HUES6 (cell line): ENCODE results near the gene ANKH.
"Not testable (repeated sequence)": the region's sequence is repeated elsewhere in the genome, so short reads cannot be mapped to it uniquely, and the experiment has no call there.

Source experiments
- H3K27ac ChIP-seq: 2 replicates; pipeline ENCODE4 v1.7.0; 2013; ENCODE audit warnings: low read depth, mild to moderate bottlenecking, low read length, inconsistent platforms
- H3K27me3 ChIP-seq: 2 replicates; pipeline ENCODE4 v1.6.1; 2013; ENCODE audit warnings: low read length; ENCODE audit not compliant: control insufficient read depth, insufficient read depth
- H3K36me3 ChIP-seq: 2 replicates; pipeline ENCODE4 v1.6.1; 2013; ENCODE audit warnings: low read length; ENCODE audit not compliant: control insufficient read depth, insufficient read depth
- H3K4me1 ChIP-seq: 2 replicates; pipeline ENCODE4 v1.6.1; 2013; ENCODE audit warnings: low read length; ENCODE audit not compliant: control insufficient read depth, insufficient read depth
- H3K4me3 ChIP-seq: 2 replicates; pipeline ENCODE4 v1.5.1; 2013; ENCODE audit warnings: low read depth, low read length
- H3K9ac ChIP-seq: one replicate; pipeline ENCODE4 v1.6.1; 2013; ENCODE audit warnings: mild to moderate bottlenecking, low read length
- H3K9me3 ChIP-seq: 2 replicates; pipeline ENCODE4 v1.6.1; 2013; ENCODE audit warnings: low read depth, low read length; ENCODE audit not compliant: control insufficient read depth, insufficient read depth

The ANKH gene

DNA sequence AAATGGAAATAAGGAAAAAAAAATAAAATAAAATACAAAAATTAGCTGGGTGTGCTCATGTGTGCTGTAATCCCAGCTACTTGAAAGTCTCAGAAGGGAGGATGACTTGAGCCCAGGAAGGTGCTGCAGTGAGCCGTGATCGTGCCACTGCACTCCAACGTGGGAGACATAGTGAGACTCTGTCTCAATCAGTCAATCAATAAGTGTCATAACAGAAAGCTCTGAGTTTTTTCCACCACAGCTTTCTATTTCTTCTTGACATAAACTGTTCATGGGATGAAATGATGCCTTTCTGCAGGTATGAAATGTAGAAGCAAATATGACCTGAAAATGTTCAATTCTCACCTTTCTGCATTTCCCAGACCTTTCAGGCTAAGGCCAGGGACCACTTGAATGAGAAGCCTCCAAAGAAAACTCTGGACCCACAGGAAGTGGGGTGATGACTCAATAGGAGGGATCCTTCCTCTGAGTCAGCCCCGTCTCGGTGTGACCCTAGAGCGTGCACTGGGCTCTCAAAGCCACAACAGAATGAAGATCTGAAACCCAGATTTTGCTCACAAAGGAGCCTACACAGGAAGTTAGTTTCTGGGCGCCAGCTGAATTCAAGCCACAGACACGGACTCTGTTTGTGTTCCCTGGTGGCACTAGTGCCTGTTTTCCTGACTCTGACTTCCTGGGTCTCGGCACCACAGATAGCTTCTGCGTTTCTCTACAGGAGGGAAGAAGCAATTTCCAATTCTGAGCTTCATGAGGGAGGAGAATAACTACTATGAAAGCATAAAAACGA is 62.0 kb downstream of the ANKH start:
- Histone ChIP-seq H3K36me3 (no peaks in the 10 kb centered on the region), H3K4me1 (no peaks in the 10 kb centered on the region; the same call in 1 of the 2 replicates), H3K27me3 (no peaks in the 10 kb centered on the region), H3K4me3 (no peak overlapping the region), H3K27ac (no peak overlapping the region), H3K9ac (no peak overlapping the region), H3K9me3 (no peaks in the 10 kb centered on the region)

DNA sequence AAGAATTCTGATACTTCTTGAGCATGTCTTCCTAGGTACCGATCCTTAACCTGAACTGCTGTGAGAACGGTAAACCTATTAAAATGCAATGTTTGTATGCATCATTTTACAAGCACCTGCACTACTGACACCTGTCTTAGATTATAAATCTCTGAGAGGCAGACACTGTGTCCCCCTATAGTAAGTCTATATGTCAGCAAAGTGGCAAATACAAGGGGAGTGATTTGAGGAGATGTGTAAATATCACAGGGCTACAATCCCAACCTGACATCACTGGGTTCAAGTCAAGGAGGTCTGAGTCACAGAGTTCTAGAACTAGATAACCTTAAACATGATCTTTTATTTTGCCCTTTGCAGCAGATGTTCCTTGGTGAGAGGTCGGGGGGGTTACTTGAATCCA is 64.1 kb downstream of the ANKH start:
- Histone ChIP-seq H3K4me1 (no peaks in the 10 kb centered on the region; the same call in 1 of the 2 replicates), H3K27ac (no peak overlapping the region), H3K4me3 (no peak overlapping the region), H3K9me3 (no peaks in the 10 kb centered on the region), H3K36me3 (no peaks in the 10 kb centered on the region), H3K27me3 (no peaks in the 10 kb centered on the region), H3K9ac (no peak overlapping the region)

DNA sequence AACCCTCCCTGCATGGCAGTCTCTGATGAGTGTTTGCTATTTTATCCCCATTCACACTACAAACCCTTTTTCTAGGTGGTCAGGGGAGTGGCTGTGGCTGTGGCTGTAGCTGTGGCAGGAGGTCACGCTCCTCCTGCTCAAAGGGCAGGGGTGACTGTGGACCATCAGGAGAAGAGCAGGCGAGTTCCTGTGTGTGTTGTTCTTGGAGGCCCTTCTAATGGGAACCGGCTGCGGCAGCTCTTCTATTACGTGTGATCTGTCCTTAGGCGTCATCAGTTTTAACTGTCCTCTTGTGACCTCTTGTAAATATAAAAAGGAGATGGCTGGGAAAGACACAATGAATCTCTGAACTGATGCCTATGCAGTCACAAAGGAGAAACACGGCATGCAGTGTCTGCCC is 65.1 kb downstream of the ANKH start:
- Histone ChIP-seq H3K9ac (no peak overlapping the region), H3K27me3 (no peaks in the 10 kb centered on the region), H3K9me3 (no peaks in the 10 kb centered on the region), H3K4me1 (no peaks in the 10 kb centered on the region; the same call in 1 of the 2 replicates), H3K27ac (no peak overlapping the region), H3K36me3 (no peaks in the 10 kb centered on the region), H3K4me3 (no peak overlapping the region)

DNA sequence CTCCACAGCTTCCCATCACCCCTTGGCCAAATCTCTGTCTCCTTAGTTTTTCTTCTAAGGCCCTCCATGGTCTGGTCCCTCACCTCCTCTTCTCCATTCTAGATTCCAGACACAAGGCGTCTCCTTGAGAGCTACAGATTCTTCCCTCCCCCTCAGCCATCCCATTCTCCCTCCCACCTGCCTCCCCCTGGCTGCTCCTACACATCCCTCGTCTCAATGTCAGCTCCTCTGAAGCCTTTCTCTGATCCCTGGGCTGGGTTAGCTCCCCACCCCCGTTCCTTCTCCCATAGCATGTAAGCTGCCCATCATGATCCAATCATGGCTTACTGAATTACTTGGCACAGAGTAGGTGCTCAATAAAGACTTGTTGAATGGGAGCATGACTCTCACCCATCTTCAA is 69.0 kb downstream of the ANKH start:
- no peaks in the 10 kb centered on the region for H3K9me3 ChIP-seq

DNA sequence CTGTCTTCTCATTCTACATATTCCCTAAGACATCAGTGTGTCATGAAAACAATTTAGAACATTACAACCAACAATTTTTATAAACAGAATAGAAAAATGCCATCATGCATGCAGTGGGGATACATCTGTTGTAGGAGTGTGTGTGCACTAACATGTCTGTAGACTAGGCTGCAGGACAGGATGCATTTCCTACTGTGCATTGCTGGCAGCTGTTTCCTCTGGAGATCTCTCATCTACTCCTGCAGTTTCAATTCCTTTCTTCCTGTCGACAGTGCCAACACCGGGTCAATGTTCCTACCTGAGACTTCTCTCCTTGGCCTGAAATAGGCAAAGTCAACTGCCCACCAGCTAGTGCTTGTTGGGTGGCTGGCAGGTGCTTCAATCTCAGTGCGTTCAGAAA is 69.8 kb downstream of the ANKH start:
- H3K9ac ChIP-seq, result no peak overlapping the region
- H3K9me3 ChIP-seq, result no peaks in the 10 kb centered on the region
- no peak overlapping the region for H3K4me3 ChIP-seq
- no peak overlapping the region for H3K27ac ChIP-seq
- H3K36me3 ChIP-seq, result no peaks in the 10 kb centered on the region
- H3K4me1 ChIP-seq, result no peaks in the 10 kb centered on the region
- no peaks in the 10 kb centered on the region for H3K27me3 ChIP-seq

More for the DNA sequence above, 69.0 kb downstream of the ANKH start:
- H3K4me1 ChIP-seq, result no peaks in the 10 kb centered on the region
- H3K36me3 ChIP-seq, result no peaks in the 10 kb centered on the region
- no peak overlapping the region for H3K4me3 ChIP-seq
- H3K27me3 ChIP-seq, result no peaks in the 10 kb centered on the region
- H3K9ac ChIP-seq, result no peak overlapping the region
- no peak overlapping the region for H3K27ac ChIP-seq

DNA sequence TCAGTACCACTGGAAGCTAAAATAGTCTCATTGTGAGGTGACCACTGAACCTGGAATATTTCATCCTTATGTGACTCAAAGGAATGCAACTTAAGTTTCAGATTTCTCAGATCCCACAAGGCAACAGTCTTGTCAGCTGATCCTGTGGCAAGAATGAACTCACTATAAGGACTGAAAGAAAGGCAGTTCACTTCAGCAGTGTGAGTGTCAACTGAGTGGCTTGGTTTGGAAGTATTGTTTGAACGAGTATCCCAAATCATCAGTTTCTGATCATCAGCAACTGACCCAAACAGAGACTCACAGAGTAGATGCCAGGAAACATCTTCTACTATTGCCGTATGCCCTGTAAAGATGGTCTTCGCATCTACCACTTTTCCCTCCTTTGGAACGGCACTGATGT is 74.2 kb downstream of the ANKH start:
- H3K27ac ChIP-seq, H3K9ac ChIP-seq, H3K4me3 ChIP-seq, H3K4me1 ChIP-seq, H3K27me3 ChIP-seq, H3K9me3 ChIP-seq, H3K36me3 ChIP-seq: not testable (repeated sequence)

DNA sequence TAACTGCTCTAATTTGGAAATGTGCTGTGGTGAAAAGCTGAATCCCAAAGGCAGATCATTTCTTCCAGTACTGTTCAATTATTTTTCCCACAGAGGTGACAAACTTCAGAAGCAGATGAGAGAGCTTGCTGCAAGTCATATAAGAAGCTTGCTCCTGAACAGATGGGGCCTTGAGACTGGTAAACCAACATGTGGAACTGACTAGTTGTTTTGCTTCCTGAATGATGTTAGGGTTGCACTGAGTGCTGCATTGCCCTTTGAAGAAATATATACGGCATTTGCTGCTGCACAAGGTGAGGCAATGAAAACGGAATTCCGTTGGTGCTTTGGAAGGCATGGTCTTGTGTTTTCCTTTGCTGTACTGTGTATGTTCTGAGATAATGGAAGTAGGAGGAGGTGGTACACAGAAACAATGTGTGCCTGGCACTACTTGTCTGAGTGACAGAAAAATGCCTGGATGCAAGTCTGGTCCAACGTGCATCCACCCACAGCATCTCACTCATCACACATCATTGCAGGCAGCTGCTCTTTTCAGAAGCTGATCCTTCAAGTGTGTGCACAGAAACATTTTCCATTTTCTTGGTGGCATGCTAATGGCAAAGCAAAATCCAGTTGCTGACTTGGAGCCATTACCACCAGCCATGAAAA is 76.9 kb downstream of the ANKH start:
- H3K9ac ChIP-seq, result no peak overlapping the region
- no peaks in the 10 kb centered on the region for H3K36me3 ChIP-seq
- H3K27me3 ChIP-seq, result no peaks in the 10 kb centered on the region
- H3K27ac ChIP-seq, result no peak overlapping the region
- no peaks in the 10 kb centered on the region for H3K9me3 ChIP-seq
- H3K4me3 ChIP-seq, result no peak overlapping the region
- H3K4me1 ChIP-seq, result no peaks in the 10 kb centered on the region

DNA sequence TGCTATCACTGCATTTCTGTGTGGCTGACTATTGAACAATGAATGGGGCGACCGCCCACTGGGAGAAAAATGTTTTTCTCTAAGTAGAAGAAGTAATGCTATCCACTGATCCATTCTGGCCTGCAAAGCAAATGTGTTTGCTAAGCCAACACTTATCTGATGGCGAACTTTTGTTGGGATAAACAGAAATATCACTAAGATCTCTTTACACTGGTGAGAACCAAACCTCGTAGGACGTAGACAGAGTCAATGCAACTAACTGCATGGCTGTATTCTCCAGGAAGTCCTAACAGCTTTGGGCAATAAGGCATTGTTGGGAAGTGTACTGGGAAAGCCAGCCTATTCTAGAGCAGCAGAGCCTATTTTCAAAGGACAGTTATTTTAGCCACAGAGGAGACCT is 77.7 kb downstream of the ANKH start:
- H3K9me3 ChIP-seq, result no peaks in the 10 kb centered on the region
- H3K36me3 ChIP-seq, result no peaks in the 10 kb centered on the region
- H3K4me1 ChIP-seq, result no peaks in the 10 kb centered on the region
- H3K27ac ChIP-seq, result no peak overlapping the region
- H3K4me3 ChIP-seq, result no peak overlapping the region
- H3K27me3 ChIP-seq, result no peaks in the 10 kb centered on the region
- no peak overlapping the region for H3K9ac ChIP-seq

DNA sequence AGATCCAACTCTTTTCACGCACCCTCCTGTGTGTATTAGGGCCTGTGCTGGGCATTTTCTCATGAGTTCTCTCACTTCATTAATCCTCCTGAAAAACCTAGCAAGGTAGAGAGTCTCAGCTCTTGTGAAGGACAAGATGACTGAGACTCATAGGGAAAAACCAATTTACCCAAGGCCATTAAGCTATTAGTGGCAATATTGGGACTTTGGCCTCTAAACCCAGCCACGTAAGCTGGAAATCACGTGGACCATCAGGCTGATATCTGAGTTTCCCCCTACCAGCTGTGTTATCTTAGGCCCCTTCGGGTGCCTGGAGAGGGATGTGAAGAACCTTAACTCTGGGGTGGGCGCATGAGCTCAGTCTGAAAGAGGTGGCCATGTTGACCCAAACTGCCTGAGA is 80.7 kb downstream of the ANKH start:
- Histone ChIP-seq H3K9me3 (no peaks in the 10 kb centered on the region), H3K36me3 (no peaks in the 10 kb centered on the region), H3K4me3 (no peak overlapping the region), H3K27me3 (no peaks in the 10 kb centered on the region), H3K9ac (no peak overlapping the region), H3K27ac (no peak overlapping the region), H3K4me1 (no peaks in the 10 kb centered on the region)

DNA sequence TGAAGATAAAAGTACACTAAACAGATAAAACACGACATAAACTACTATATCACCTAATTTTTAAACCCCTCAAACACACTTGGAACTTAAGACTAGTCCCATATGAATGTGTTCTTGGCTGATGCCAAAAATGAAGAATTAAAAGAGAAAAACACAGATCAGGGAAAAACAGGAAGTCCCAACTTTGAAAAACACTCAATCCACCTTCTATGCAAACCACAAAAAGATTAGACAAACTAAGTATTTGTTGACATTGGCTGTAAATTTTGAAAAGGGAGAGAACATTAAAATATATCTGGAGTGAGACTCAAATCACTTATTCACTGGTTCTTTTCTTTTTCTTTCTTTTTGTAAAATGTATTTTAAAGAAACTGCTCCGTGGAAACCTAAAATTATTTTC is 81.4 kb downstream of the ANKH start:
- no peak overlapping the region for H3K27ac ChIP-seq
- no peak overlapping the region for H3K9ac ChIP-seq
- no peaks in the 10 kb centered on the region for H3K36me3 ChIP-seq
- H3K4me3 ChIP-seq, result no peak overlapping the region
- no peaks in the 10 kb centered on the region for H3K27me3 ChIP-seq
- no peaks in the 10 kb centered on the region for H3K4me1 ChIP-seq
- peaks cover 2% of the 10 kb centered on the region; the same call in 1 of the 2 replicates for H3K9me3 ChIP-seq

DNA sequence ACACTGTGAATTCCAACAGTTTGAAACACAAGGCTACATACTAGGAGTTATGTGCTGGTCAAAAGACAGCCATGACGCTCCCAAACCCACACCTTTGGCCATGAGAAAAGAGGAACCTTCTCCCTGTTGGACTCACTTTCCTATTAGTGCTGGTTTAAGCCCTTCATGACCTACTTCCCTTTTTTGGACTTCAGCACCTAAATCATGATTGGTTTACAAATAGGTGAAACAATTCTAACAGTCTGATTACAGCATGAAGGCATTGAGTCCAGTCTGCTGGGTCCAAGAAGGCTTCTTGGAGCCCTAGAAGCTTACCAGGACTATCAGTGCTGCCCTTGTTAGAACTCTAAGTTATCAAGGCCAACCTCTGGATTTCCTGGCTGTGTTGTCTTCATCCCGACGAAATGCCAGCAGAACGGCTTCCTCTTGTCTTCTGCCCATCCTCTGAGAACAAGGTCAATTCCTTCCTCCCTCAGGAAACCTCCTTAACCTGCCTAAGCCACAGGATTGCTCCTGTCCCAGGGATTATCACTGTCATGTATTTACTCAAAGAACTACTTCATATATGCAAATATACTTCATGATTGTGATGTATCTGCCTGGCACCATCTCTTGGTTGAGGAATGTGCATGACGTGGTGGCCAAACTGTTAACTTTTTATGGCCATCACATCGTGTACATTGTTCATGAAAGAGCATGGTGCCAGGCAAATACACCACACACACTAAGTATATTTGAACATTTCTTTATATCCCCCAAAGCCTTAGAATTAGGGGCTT is 83.6 kb downstream of the ANKH start:
- no peak overlapping the region for H3K27ac ChIP-seq
- no peaks in the 10 kb centered on the region for H3K36me3 ChIP-seq
- peaks cover 18% of the 10 kb centered on the region for H3K9me3 ChIP-seq
- no peaks in the 10 kb centered on the region for H3K4me1 ChIP-seq
- no peak overlapping the region for H3K9ac ChIP-seq
- H3K27me3 ChIP-seq, result no peaks in the 10 kb centered on the region
- H3K4me3 ChIP-seq, result no peak overlapping the region
